ENCODE measurements around the gene CPA3. TPM values are rescaled to one million over a fixed set of nuclear protein-coding genes. Genes with fewer than 3 reads are reported as not detected.

Gene CPA3
- total RNA-seq, 2 donors from 2014 or later = 0.57 TPM; not detected in 1

DNA sequence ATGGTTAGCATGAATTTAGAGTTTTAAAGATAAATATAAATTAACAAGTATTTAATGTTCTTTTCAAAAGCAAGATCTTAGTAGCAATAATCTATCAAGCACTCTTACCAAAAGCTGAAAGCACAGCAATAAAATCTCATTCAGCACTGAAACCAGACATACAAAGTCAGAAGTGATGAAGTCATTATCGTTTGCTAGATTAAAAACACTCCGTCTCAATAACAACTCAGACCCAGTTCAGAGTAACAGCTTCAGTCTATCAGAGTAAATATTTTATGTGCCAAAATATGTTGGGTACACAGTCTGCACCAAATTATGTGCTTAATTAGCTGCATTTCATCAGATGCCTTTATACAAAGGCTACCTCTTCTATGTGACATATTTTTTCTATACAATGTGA is 41.6 kb downstream of the CPA3 start:
- H3K36me3 Mint-ChIP-seq (ENCODE audit: low read depth) = peaks cover 2% of the 10 kb centered on the region
- no peak for ATAC-seq
- no peak overlapping the region for H3K4me3 Mint-ChIP-seq
- H3K27me3 Mint-ChIP-seq = peaks cover 52% of the 10 kb centered on the region
- DNase-seq = no peak
- H3K9me3 ChIP-seq (ENCODE audit: control insufficient read depth, low read length, poor library complexity, severe bottlenecking) = no peaks in the 10 kb centered on the region
- H3K27ac Mint-ChIP-seq = no peak overlapping the region
- no peaks in the 10 kb centered on the region for H3K4me1 Mint-ChIP-seq

DNA sequence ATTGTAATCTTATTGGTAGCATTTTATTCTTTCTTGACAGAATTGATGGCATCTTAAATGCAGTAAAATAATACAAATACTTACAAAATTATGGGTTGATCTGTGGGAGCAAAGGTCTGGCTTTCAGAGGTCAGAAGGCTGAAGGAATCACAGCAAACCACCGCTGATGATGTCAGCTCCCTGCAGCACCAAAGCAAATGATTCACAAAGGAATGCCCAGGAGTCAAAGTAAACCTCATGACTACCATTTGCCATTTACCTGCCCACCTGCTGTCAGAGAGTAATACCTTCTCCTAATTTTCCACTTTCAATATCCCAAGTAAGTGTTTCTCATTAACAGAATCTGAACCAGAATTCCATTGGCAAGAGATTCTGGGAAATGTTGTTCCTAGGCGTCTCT is 46.1 kb downstream of the CPA3 start:
- H3K27ac Mint-ChIP-seq = no peak overlapping the region
- DNase-seq (no peak), ATAC-seq (no peak)
- H3K4me3 Mint-ChIP-seq = no peak overlapping the region
- no peaks in the 10 kb centered on the region for H3K4me1 Mint-ChIP-seq
- no peaks in the 10 kb centered on the region for H3K9me3 ChIP-seq (ENCODE audit: control insufficient read depth, low read length, poor library complexity, severe bottlenecking)
- peaks cover 47% of the 10 kb centered on the region for H3K27me3 Mint-ChIP-seq
- H3K36me3 Mint-ChIP-seq (ENCODE audit: low read depth) = no peaks in the 10 kb centered on the region

DNA sequence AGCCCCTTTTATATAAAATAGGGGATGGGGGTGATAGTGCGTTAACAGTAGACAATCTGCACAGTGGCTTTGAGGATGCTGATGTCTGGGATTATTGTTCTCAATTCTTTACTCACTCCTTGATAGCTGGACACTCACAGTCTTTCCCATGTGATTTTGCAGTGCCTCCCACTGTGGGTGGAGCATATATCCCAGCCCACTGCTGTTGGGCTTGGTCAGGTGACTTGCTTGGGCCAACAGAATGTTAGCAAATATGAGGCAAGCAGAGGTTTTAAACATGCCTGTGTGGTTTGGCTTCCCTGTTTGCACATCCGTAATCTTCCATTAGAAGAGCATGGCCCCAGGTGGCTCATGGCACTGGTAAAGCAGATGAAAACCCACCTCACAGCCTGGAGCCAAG is 46.5 kb downstream of the CPA3 start:
- no peak overlapping the region for H3K4me3 Mint-ChIP-seq
- peaks cover 44% of the 10 kb centered on the region for H3K27me3 Mint-ChIP-seq
- DNase-seq (no peak), ATAC-seq (no peak)
- no peaks in the 10 kb centered on the region for H3K9me3 ChIP-seq (ENCODE audit: control insufficient read depth, low read length, poor library complexity, severe bottlenecking)
- H3K36me3 Mint-ChIP-seq (ENCODE audit: low read depth) = no peaks in the 10 kb centered on the region
- H3K27ac Mint-ChIP-seq = no peak overlapping the region
- H3K4me1 Mint-ChIP-seq = no peaks in the 10 kb centered on the region

DNA sequence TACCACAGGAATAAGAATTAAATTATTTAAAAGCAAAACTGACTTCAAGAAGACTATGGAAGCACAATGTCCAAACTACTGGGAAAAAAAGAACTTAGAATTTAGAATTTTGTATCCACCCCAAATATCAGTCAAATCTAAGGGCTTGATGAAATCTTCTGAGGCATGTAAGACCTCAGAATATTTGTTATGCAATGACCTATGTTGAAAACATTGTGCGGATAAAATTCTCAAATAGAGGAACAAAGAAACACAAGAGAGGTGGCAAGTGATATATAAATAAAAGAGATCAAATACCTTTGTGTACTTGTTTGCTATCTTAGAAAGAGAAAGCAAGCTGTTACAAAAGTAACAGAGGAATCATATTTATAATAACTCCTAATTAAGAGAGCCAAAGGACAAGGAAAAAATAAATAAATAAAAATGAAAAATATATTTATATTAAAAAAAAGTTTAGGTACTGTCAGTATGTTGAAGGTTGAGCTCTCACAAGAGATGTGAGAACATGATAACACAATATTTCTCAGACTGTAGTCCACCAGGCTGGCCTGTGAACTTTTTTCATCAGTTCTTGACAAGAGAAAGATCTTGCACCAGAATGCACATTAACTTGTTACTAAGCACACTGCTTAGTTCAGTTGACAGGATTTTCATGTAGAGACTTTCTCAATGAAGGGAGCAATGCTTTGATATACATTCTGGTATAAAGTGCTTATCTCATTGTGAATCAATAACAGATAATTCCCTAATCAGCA is 50.0 kb downstream of the CPA3 start:
- Mint-ChIP-seq H3K27me3 (peaks cover 20% of the 10 kb centered on the region), H3K4me3 (no peak overlapping the region), H3K36me3 (ENCODE audit: low read depth) (no peaks in the 10 kb centered on the region), H3K4me1 (no peaks in the 10 kb centered on the region), H3K27ac (no peak overlapping the region)
- no peak for DNase-seq
- ATAC-seq = no peak
- no peaks in the 10 kb centered on the region for H3K9me3 ChIP-seq (ENCODE audit: control insufficient read depth, low read length, poor library complexity, severe bottlenecking)

DNA sequence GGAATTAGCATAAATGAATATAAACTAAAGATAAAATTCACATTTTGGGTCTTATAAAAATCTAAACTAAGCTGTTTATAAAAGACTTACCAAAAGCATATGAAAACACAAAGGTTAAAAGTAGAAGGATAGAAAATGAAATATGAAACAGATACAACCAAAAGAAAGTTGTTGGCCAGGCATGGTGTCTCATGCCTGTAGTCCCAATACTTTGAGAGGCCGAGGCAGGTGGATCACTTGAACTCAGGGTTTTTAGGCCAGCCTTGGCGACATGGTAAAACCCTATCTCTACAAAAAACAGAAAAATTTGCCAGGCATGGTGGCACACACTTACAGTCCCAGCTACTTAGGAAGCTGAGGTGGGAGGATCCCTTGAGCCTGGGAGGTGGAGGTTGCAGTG is 51.0 kb downstream of the CPA3 start:
- no peak overlapping the region for H3K4me3 Mint-ChIP-seq
- no peak for DNase-seq
- H3K9me3 ChIP-seq (ENCODE audit: control insufficient read depth, low read length, poor library complexity, severe bottlenecking) = no peaks in the 10 kb centered on the region

DNA sequence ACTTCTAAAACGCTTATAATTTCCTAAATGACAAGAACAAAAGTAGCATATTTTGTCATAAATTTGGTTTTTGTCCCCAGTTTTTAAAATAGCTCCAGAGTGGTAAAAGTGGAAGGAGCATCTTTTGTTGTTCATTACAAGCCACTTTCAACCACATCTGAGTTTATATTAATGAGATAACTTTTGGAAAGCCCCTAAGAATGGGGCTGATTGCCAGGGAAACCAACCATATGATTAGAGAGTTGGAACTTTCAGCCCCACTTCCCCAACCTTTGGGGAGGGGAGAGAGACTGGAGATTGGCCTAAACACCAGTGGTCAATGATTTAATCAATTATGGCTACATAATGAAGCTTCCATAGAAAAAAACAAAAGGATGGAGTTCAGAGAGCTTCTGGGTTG is 57.4 kb downstream of the CPA3 start:
- DNase-seq (no peak), ATAC-seq (no peak)
- H3K36me3 Mint-ChIP-seq (ENCODE audit: low read depth) = no peaks in the 10 kb centered on the region
- no peaks in the 10 kb centered on the region for H3K9me3 ChIP-seq (ENCODE audit: control insufficient read depth, low read length, poor library complexity, severe bottlenecking)
- H3K27me3 Mint-ChIP-seq = peaks cover 34% of the 10 kb centered on the region
- no peak overlapping the region for H3K4me3 Mint-ChIP-seq
- no peaks in the 10 kb centered on the region for H3K4me1 Mint-ChIP-seq
- H3K27ac Mint-ChIP-seq = no peak overlapping the region

More for the DNA sequence above, 51.0 kb downstream of the CPA3 start:
- no peaks in the 10 kb centered on the region for H3K4me1 Mint-ChIP-seq
- H3K27me3 Mint-ChIP-seq = peaks cover 23% of the 10 kb centered on the region
- ATAC-seq = no peak
- no peaks in the 10 kb centered on the region for H3K36me3 Mint-ChIP-seq (ENCODE audit: low read depth)
- no peak overlapping the region for H3K27ac Mint-ChIP-seq

DNA sequence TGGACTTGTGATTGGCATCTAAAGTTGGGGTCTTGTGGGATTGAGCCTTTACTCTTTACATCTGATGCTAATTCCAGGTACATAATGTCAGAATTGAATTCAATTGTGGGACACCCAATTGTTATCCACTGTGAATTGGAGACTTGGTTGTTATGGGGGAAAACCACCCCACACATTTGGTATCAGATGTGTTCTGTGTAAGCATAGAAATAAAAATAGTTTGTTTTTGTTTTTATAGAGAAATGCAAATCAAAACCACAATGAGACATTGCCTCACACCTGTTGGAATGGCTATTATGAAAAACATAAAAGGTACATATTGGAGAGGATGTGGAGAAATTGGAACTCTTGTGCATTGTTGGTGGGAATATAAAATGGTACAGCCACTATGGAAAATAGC is 58.5 kb downstream of the CPA3 start:
- no peaks in the 10 kb centered on the region for H3K4me1 Mint-ChIP-seq
- H3K27ac Mint-ChIP-seq = no peak overlapping the region
- H3K9me3 ChIP-seq (ENCODE audit: control insufficient read depth, low read length, poor library complexity, severe bottlenecking) = no peaks in the 10 kb centered on the region
- DNase-seq = no peak
- peaks cover 34% of the 10 kb centered on the region for H3K27me3 Mint-ChIP-seq
- ATAC-seq = no peak
- H3K4me3 Mint-ChIP-seq = no peak overlapping the region
- H3K36me3 Mint-ChIP-seq (ENCODE audit: low read depth) = no peaks in the 10 kb centered on the region

DNA sequence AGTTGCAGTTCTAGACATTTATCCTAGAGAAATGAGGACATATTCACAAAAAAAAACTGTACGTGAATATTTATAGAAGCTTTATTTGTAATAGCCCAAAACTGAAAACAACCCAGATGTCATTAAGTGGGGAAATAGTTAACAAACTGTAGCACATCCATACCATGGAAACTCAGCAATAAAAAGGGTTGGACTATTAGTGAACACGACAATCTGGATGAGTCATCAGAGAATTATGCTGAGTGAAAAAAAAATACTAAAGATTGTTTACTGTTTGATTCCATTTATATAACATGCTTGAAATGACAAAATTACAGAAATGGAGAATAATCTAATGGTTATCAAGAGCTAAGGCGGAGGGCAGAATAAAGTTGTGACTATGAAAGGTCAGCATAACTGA is 59.5 kb downstream of the CPA3 start:
- no peaks in the 10 kb centered on the region for H3K36me3 Mint-ChIP-seq (ENCODE audit: low read depth)
- no peak overlapping the region for H3K27ac Mint-ChIP-seq
- no peak overlapping the region for H3K4me3 Mint-ChIP-seq
- H3K27me3 Mint-ChIP-seq = peaks cover 34% of the 10 kb centered on the region
- H3K9me3 ChIP-seq (ENCODE audit: control insufficient read depth, low read length, poor library complexity, severe bottlenecking) = no peaks in the 10 kb centered on the region
- H3K4me1 Mint-ChIP-seq = no peaks in the 10 kb centered on the region
- DNase-seq = no peak
- no peak for ATAC-seq

DNA sequence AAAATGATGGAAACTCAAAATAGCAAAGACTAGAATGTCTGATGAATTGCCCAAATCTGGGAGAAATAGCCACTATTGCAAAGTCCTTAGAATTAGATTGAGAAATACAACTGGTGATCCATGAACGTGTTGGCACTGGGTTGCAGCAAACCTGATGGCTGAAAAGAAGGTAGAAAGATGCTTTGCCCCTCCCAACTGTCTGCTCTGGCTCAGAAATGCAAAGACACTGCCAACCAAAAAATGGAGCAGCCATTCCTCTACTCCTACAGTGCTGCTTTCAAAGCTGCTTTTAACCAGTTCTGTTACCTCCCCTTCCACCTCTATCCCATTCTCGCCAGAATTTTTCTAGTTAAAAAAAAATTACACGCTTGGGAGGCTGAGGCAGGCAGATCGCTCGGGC is 60.7 kb downstream of the CPA3 start:
- no peak overlapping the region for H3K27ac Mint-ChIP-seq
- H3K4me1 Mint-ChIP-seq = no peaks in the 10 kb centered on the region
- H3K36me3 Mint-ChIP-seq (ENCODE audit: low read depth) = no peaks in the 10 kb centered on the region
- peaks cover 29% of the 10 kb centered on the region for H3K27me3 Mint-ChIP-seq
- DNase-seq = no peak
- no peak for ATAC-seq
- no peaks in the 10 kb centered on the region for H3K9me3 ChIP-seq (ENCODE audit: control insufficient read depth, low read length, poor library complexity, severe bottlenecking)
- no peak overlapping the region for H3K4me3 Mint-ChIP-seq

DNA sequence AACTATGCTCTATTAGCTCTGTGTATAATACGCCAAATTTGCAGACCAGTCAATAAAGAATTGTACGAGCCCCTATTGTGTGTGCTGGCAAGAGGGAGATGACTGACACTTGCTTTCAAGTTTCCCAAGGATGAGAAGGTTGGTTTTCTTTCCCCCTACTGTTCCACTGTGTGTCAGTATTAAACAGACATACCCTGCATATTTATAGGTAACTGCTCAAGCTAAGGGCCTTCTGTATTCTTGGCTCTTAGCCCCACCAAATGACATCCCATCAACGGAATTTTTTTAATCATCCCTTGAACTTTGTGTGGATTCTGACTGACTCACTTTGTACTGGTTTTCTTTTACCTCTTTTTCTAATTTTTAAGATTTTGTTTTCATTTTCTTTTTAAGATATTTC is 65.7 kb downstream of the CPA3 start:
- ATAC-seq (no peak), DNase-seq (no peak)
- Mint-ChIP-seq H3K27me3 (peaks cover 28% of the 10 kb centered on the region), H3K4me3 (no peak overlapping the region), H3K4me1 (no peaks in the 10 kb centered on the region), H3K36me3 (ENCODE audit: low read depth) (no peaks in the 10 kb centered on the region), H3K27ac (no peak overlapping the region)
- H3K9me3 ChIP-seq (ENCODE audit: control insufficient read depth, low read length, poor library complexity, severe bottlenecking) = no peaks in the 10 kb centered on the region

DNA sequence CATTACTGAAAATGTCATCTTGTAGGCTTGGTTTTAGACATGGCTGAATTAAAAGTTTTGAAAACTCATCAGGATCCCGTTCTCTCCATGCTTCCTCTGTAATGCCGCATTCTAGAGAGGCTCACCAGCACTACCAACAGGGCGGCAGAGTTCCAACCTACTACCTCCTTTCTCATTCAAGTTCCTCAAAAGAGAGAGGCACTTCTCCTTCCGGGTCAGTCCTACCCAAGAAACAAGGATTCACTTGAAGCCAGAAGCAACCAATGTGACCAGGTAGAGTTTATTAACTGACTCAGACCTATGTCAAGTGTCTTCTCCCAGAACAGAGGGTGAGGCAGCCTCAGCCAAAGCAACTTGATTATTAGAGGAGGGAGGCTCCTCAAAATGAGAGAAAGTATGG is 66.5 kb downstream of the CPA3 start:
- Mint-ChIP-seq H3K27ac (no peak overlapping the region), H3K4me3 (no peak overlapping the region), H3K4me1 (no peaks in the 10 kb centered on the region), H3K27me3 (peaks cover 26% of the 10 kb centered on the region), H3K36me3 (ENCODE audit: low read depth) (peaks cover 2% of the 10 kb centered on the region)
- ATAC-seq (no peak), DNase-seq (no peak)
- no peaks in the 10 kb centered on the region for H3K9me3 ChIP-seq (ENCODE audit: control insufficient read depth, low read length, poor library complexity, severe bottlenecking)

DNA sequence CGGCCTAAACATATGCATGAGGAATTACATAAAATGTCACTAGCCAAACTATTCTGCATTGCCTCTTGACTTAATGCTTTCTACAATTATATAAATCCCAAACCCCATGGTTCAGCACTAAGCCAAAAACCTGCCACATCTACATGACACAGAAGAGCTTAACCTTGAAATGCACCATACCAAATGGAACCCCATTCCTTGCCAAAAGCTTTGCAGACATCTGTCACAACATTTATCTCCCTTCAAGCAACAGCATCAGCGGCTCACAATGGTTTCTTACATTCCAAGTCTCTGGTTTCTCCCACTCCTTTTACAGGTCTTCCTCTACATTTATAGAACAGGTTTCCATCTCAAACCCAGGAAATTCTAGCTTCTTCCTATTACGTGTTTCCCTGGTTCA is 67.9 kb downstream of the CPA3 start:
- Mint-ChIP-seq H3K4me1 (no peaks in the 10 kb centered on the region), H3K27me3 (peaks cover 34% of the 10 kb centered on the region), H3K4me3 (no peak overlapping the region), H3K27ac (no peak overlapping the region), H3K36me3 (ENCODE audit: low read depth) (peaks cover 2% of the 10 kb centered on the region)
- DNase-seq (no peak), ATAC-seq (no peak)
- H3K9me3 ChIP-seq (ENCODE audit: control insufficient read depth, low read length, poor library complexity, severe bottlenecking) = no peaks in the 10 kb centered on the region

DNA sequence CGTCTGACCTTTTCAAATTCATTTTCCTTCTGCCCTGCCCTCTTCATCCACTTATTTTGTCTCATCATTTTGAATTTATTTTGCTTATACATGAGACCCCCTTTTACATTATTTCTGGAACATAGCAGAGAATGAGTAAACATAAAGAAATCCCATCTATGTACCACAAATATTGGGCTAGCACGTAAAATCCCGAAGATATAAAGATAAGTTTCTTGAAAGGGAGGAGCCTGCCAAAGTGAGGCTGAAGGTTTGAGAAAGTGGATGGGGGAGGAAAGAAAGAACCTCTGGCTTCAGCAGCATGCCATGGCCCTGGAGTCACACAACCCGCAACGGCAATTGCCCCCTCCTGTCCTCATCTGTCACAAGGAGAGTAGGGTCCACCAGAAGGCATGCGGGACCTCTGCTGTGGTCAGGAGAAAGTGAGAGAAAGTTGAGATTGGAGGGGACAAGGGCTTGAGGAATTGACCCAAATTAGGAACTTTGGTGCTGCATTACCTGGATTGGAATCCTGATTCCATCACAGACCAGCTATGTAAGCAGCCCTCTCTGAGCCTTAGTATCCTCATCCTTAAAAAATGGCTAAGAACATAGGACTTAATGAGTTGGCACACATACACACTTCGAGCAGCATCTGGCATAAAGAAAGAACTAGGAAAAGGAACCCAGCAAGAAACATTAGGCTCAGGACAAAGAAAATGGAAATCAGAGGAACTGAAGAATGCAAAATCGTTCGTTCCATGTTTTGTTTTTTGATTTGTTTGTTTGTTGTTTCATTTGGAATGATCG is 72.6 kb downstream of the CPA3 start:
- no peaks in the 10 kb centered on the region for H3K9me3 ChIP-seq (ENCODE audit: control insufficient read depth, low read length, poor library complexity, severe bottlenecking)
- Mint-ChIP-seq H3K4me1 (no peaks in the 10 kb centered on the region), H3K4me3 (no peak overlapping the region), H3K36me3 (ENCODE audit: low read depth) (peaks cover 2% of the 10 kb centered on the region), H3K27me3 (peaks cover 45% of the 10 kb centered on the region), H3K27ac (no peak overlapping the region)
- no peak for DNase-seq
- no peak for ATAC-seq

DNA sequence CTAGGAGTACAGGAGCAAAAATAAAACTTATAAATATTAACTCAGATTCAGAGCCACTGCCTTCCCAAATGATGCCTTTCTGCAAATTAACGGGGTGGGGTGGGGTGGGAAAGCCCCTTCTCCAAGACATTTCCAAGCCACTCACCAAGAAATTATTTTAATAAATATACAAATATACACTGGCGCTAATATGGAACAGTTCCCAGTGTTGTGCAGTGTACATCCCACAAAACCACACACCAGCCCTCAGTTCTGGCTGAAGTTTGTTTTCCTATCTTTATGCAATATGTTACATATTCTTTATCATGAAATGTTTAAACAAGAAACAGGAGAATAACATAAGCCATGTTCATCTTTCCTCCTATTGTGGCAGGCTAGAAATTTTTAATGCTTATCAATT is 73.2 kb downstream of the CPA3 start:
- no peaks in the 10 kb centered on the region for H3K9me3 ChIP-seq (ENCODE audit: control insufficient read depth, low read length, poor library complexity, severe bottlenecking)
- H3K36me3 Mint-ChIP-seq (ENCODE audit: low read depth) = peaks cover 2% of the 10 kb centered on the region
- H3K4me3 Mint-ChIP-seq = no peak overlapping the region

More for the DNA sequence above, 73.2 kb downstream of the CPA3 start:
- Mint-ChIP-seq H3K27ac (no peak overlapping the region), H3K27me3 (peaks cover 41% of the 10 kb centered on the region), H3K4me1 (no peaks in the 10 kb centered on the region)
- ATAC-seq (no peak), DNase-seq (no peak)
